ENCODE measurements around the gene RNF224.

RNF224 gene

GRCh38 chr9:137267933-137268355, 40.6 kb downstream of the RNF224 start:
- peaks cover 47% of the 10 kb centered on the region for H3K36me3 ChIP-seq

GRCh38 chr9:137268538-137269201, 41.4 kb downstream of the RNF224 start:
- no peak for TF ChIP-seq CTCF (IDR thresholded peaks at IDR 0.05; ENCODE audit: low read depth, low read length)
- Histone ChIP-seq H3K36me3 (peaks cover 47% of the 10 kb centered on the region), H3K4me3 (ENCODE audit: low read depth, low read length) (no peak overlapping the region), H3K9me3 (no peaks in the 10 kb centered on the region), H3K4me1 (no peaks in the 10 kb centered on the region), H3K27me3 (no peaks in the 10 kb centered on the region)
- DNase-seq = no peak

More at GRCh38 chr9:137267933-137268355, 40.6 kb downstream of the RNF224 start:
- Histone ChIP-seq H3K4me3 (ENCODE audit: low read depth, low read length) (no peak overlapping the region), H3K9me3 (no peaks in the 10 kb centered on the region), H3K4me1 (no peaks in the 10 kb centered on the region), H3K27me3 (no peaks in the 10 kb centered on the region)
- TF ChIP-seq CTCF (IDR thresholded peaks at IDR 0.05; ENCODE audit: low read depth, low read length) = no peak
- DNase-seq = no peak

- H3K4me3 ChIP-seq (ENCODE audit: low read depth, low read length) = no peak overlapping the region
- DNase-seq = no peak
- H3K9me3 ChIP-seq = no peaks in the 10 kb centered on the region
- H3K4me1 ChIP-seq = no peaks in the 10 kb centered on the region
- no peak for TF ChIP-seq CTCF (IDR thresholded peaks at IDR 0.05; ENCODE audit: low read depth, low read length)
- H3K27me3 ChIP-seq = no peaks in the 10 kb centered on the region
- peaks cover 41% of the 10 kb centered on the region for H3K36me3 ChIP-seq
Measured at GRCh38 chr9:137269231-137269772, 42.0 kb downstream of the RNF224 start.

- H3K36me3 ChIP-seq = peaks cover 33% of the 10 kb centered on the region
- no peaks in the 10 kb centered on the region for H3K9me3 ChIP-seq
- H3K4me3 ChIP-seq (ENCODE audit: low read depth, low read length) = no peak overlapping the region
- no peaks in the 10 kb centered on the region; the same call in 1 of the 2 replicates for H3K4me1 ChIP-seq
- DNase-seq = no peak
- no peak for TF ChIP-seq CTCF (IDR thresholded peaks at IDR 0.05; ENCODE audit: low read depth, low read length)
- no peaks in the 10 kb centered on the region for H3K27me3 ChIP-seq
Measured at GRCh38 chr9:137270929-137271695, 43.8 kb downstream of the RNF224 start.

- Histone ChIP-seq H3K4me1 (peaks cover 5% of the 10 kb centered on the region), H3K36me3 (peaks cover 33% of the 10 kb centered on the region), H3K27me3 (no peaks in the 10 kb centered on the region), H3K9me3 (no peaks in the 10 kb centered on the region), H3K4me3 (ENCODE audit: low read depth, low read length) (no peak overlapping the region)
- no peak for DNase-seq
- TF ChIP-seq CTCF (IDR thresholded peaks at IDR 0.05; ENCODE audit: low read depth, low read length) = no peak
Measured at GRCh38 chr9:137271696-137272076, 44.4 kb downstream of the RNF224 start.

All from BE2C (cell line).